Gastroesophageal sphincter (tissue), 4 donors: ENCODE measurements around the gene INO80C. TPM values are rescaled to one million over a fixed set of nuclear protein-coding genes. Genes with fewer than 3 reads are reported as not detected.

ENCODE experiments used
- ATAC-seq: fragments of 150-250 bp; one replicate; pipeline ENCODE4 v1.9.1; 2016; ENCODE audit warnings: mild to moderate bottlenecking, moderate library complexity
- H3K27ac ChIP-seq, 4 donors: fragments of 200-600 bp; sonication (generic) in 3 of 4; 1 replicate in 3 of 4; 2 replicates in 1 of 4; pipeline ENCODE4 v1.5.1; 2016 to 2019
- H3K27me3 ChIP-seq: fragments of 200-600 bp; sonication (generic); one replicate; pipeline ENCODE4 v1.5.1; 2019
- H3K36me3 ChIP-seq, 2 donors: fragments of 200-600 bp; sonication (generic); one replicate each; pipeline ENCODE4 v1.5.1; 2019; ENCODE audit warnings: control low read depth in 1 of 2
- H3K4me1 ChIP-seq, 3 donors: fragments of 200-600 bp; sonication (generic); 1 replicate in 2 of 3; 2 replicates in 1 of 3; pipeline ENCODE4 v1.5.1; 2016 to 2019; ENCODE audit warnings: control low read depth in 2 of 3
- H3K4me3 ChIP-seq, 2 donors: fragments of 200-600 bp; sonication (generic); one replicate each; pipeline ENCODE4 v1.5.1; 2019; ENCODE audit warnings: mild to moderate bottlenecking in 1 of 2, moderate library complexity in 1 of 2
- H3K9me3 ChIP-seq, 3 donors: fragments of 200-600 bp; sonication (generic); one replicate each; pipeline ENCODE4 v1.5.1; 2017 to 2019; ENCODE audit warnings: control low read depth in 2 of 3
- EP300 ChIP-seq: sonication (generic); formaldehyde crosslinking; IDR thresholded peaks from one replicate; pipeline ENCODE4 v1.6.1; 2017; ENCODE audit warnings: antibody characterized with exemption, mild to moderate bottlenecking
- POLR2A ChIP-seq, 2 donors: fragments of 450-650 bp; IDR thresholded peaks; one replicate each; pipeline ENCODE4 v1.6.1; 2017; ENCODE audit warnings: antibody characterized with exemption in 2 of 2, mild to moderate bottlenecking in 2 of 2, moderate library complexity in 1 of 2
- POLR2AphosphoS5 ChIP-seq: sonication (generic); formaldehyde crosslinking; IDR thresholded peaks from one replicate; pipeline ENCODE4 v1.6.1; 2017; ENCODE audit warnings: antibody characterized with exemption
- WGBS, 2 donors: methylation state at CpG; one replicate each; pipeline ENCODE4 v1.1.5; 2018; ENCODE audit warnings: low coverage in 1 of 2; 5-methylcytosine and 5-hydroxymethylcytosine counted together
- small RNA-seq, 4 donors: library from RNA; depleted of rRNA; stranded (forward); fragments of <200 nt; gene quantifications; one replicate each; pipeline ENCODE3, GENCODE V24; 2016
- total RNA-seq, 4 donors: library from RNA; depleted of rRNA; stranded (reverse); fragments of >200 nt; gene quantifications; one replicate each; pipeline ENCODE4 v1.1.0, GENCODE V29; 2016
- TF ChIP-seq, protein P1 (sequence below), 4 experiments: fragments of 200-600 bp in 2 of 4; fragments of 450-650 bp in 2 of 4; sonication (generic) in 1 of 4; IDR thresholded peaks; one replicate each; pipeline ENCODE4 v1.5.1; 2017 to 2019; ENCODE audit warnings: antibody characterized with exemption in 4 of 4, mild to moderate bottlenecking in 2 of 4, moderate library complexity in 2 of 4

The INO80C gene
- total RNA-seq, 4 donors from 2014 or later: 5.8 to 13.6 (median 8.6) TPM

DNA sequence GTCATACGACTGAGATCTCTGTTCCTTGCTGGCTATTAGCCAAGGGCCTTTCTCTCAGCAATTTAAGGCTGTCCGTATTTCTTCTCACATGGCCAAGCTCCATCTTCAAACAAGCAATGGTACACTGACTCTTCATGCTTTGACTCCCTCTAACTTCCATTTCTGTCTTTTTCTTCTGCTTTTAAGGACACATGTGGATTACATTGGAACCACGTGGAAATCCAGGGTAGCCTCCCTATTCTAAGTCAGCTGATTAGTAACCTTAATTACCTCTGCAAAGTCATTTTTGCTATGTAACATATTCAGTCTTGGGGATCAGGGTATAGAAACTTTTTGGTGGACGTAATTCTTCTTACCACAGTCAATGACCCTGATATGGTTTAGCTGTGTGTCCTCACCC lies 79.2 kb downstream of the INO80C start:
- Histone ChIP-seq H3K4me1 (peaks cover 0 to 12% (median 0%) of the 10 kb centered on the region in 3 donors), H3K27ac (no peak overlapping the region), H3K4me3 (no peak overlapping the region), H3K27me3 (no peaks in the 10 kb centered on the region), H3K36me3 (no peaks in the 10 kb centered on the region), H3K9me3 (peaks cover 0 to 20% (median 0%) of the 10 kb centered on the region in 3 donors)
- WGBS, 2 donors: 77 to 85% methylated on average over 4 of the region's 4 CpGs
- no peak for ATAC-seq
- TF ChIP-seq EP300 (no peak), POLR2AphosphoS5 (no peak), POLR2A (IDR thresholded peaks at IDR 0.05) (no peak)
- TF ChIP-seq, protein P1, sequence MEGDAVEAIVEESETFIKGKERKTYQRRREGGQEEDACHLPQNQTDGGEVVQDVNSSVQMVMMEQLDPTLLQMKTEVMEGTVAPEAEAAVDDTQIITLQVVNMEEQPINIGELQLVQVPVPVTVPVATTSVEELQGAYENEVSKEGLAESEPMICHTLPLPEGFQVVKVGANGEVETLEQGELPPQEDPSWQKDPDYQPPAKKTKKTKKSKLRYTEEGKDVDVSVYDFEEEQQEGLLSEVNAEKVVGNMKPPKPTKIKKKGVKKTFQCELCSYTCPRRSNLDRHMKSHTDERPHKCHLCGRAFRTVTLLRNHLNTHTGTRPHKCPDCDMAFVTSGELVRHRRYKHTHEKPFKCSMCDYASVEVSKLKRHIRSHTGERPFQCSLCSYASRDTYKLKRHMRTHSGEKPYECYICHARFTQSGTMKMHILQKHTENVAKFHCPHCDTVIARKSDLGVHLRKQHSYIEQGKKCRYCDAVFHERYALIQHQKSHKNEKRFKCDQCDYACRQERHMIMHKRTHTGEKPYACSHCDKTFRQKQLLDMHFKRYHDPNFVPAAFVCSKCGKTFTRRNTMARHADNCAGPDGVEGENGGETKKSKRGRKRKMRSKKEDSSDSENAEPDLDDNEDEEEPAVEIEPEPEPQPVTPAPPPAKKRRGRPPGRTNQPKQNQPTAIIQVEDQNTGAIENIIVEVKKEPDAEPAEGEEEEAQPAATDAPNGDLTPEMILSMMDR (IDR thresholded peaks at IDR 0.05): no peak

Small RNA genes within 50 kb of the gene (small RNA-seq; reads per million reads assigned to genes)
- gene AC007998.5: 0 reads per million in 4 donors

Other genes with a start within 250 kb of the INO80C start
- 10 to 100 TPM; 12.1 to 27.2 (median 17.6) TPM for gene ZSCAN30, start 207.7 kb downstream of the INO80C start, total RNA-seq
- gene ZNF24, start 153.5 kb downstream of the INO80C start, total RNA-seq: 10 to 100 TPM; 39.5 to 67.1 (median 43.4) TPM
- gene ZNF396, start 120.6 kb downstream of the INO80C start, total RNA-seq: 1 to 10 TPM; 2.2 to 4.1 (median 3.1) TPM
- 10 to 100 TPM; 38.7 to 52.1 (median 46.8) TPM for gene GALNT1, start 83.8 kb upstream of the INO80C start, total RNA-seq